ENCODE measurements around the gene NCOA3. TPM values are rescaled to one million over a fixed set of nuclear protein-coding genes. Genes with fewer than 3 reads are reported as not detected.

The NCOA3 gene
- total RNA-seq, 1 donor from 2014 or later: 23.8 TPM

GRCh38 chr20:47544852-47545251 lies 43.2 kb downstream of the NCOA3 start:
- H3K9me3 ChIP-seq (replicated peaks): no peaks in the 10 kb centered on the region
- H3K4me1 ChIP-seq: peaks cover 74% of the 10 kb centered on the region
- intact Hi-C loops (cut with micrococcal nuclease): no loop called here
- no peak for TF ChIP-seq CTCF (IDR thresholded peaks at IDR 0.05; ENCODE audit: borderline replicate concordance)
- no peak overlapping the region for H3K27ac ChIP-seq (replicated peaks)
- peaks cover 3% of the 10 kb centered on the region for H3K36me3 ChIP-seq
- no peaks in the 10 kb centered on the region for H3K27me3 ChIP-seq (ENCODE audit: low read depth)
- DNase-seq: no peak
- no peak overlapping the region for H3K4me3 ChIP-seq

- no peak for DNase-seq
- no peak for TF ChIP-seq CTCF (IDR thresholded peaks at IDR 0.05; ENCODE audit: borderline replicate concordance)
- no peaks in the 10 kb centered on the region for H3K9me3 ChIP-seq (replicated peaks)
- peaks cover 3% of the 10 kb centered on the region for H3K36me3 ChIP-seq
- no peak overlapping the region for H3K4me3 ChIP-seq
- no peak overlapping the region for H3K27ac ChIP-seq (replicated peaks)
- intact Hi-C loops (cut with micrococcal nuclease): no loop called here
- peaks cover 74% of the 10 kb centered on the region for H3K4me1 ChIP-seq
- H3K27me3 ChIP-seq (ENCODE audit: low read depth): no peaks in the 10 kb centered on the region
Observed at GRCh38 chr20:47545499-47545898, 43.8 kb downstream of the NCOA3 start.

- Histone ChIP-seq H3K4me1 (peaks cover 77% of the 10 kb centered on the region), H3K4me3 (no peak overlapping the region), H3K9me3 (replicated peaks) (no peaks in the 10 kb centered on the region), H3K27me3 (ENCODE audit: low read depth) (no peaks in the 10 kb centered on the region), H3K27ac (replicated peaks) (no peak overlapping the region), H3K36me3 (peaks cover 3% of the 10 kb centered on the region)
- intact Hi-C loops (cut with micrococcal nuclease): no loop called here
- DNase-seq: no peak
- TF ChIP-seq CTCF (IDR thresholded peaks at IDR 0.05; ENCODE audit: borderline replicate concordance): no peak
Observed at GRCh38 chr20:47546184-47547033, 44.7 kb downstream of the NCOA3 start.

- peaks cover 82% of the 10 kb centered on the region for H3K4me1 ChIP-seq
- DNase-seq: no peak
- H3K36me3 ChIP-seq: peaks cover 3% of the 10 kb centered on the region
- TF ChIP-seq CTCF (IDR thresholded peaks at IDR 0.05; ENCODE audit: borderline replicate concordance): no peak
- H3K9me3 ChIP-seq (replicated peaks): no peaks in the 10 kb centered on the region
- H3K27me3 ChIP-seq (ENCODE audit: low read depth): no peaks in the 10 kb centered on the region
- H3K27ac ChIP-seq (replicated peaks): no peak overlapping the region
- H3K4me3 ChIP-seq: no peak overlapping the region
- intact Hi-C loops (cut with micrococcal nuclease): no loop called here
Observed at GRCh38 chr20:47547034-47547387, 45.3 kb downstream of the NCOA3 start.

- DNase-seq: no peak
- Histone ChIP-seq H3K36me3 (peaks cover 3% of the 10 kb centered on the region), H3K27ac (replicated peaks) (no peak overlapping the region), H3K4me1 (peaks cover 59% of the 10 kb centered on the region), H3K4me3 (no peak overlapping the region), H3K9me3 (replicated peaks) (no peaks in the 10 kb centered on the region), H3K27me3 (ENCODE audit: low read depth) (no peaks in the 10 kb centered on the region)
- intact Hi-C loops (cut with micrococcal nuclease): no loop called here
- no peak for TF ChIP-seq CTCF (IDR thresholded peaks at IDR 0.05; ENCODE audit: borderline replicate concordance)
Observed at GRCh38 chr20:47549671-47550070, 48.0 kb downstream of the NCOA3 start.

All from left ventricle myocardium inferior (tissue), 1 donor.